NCI-H1436 treated with DMSO at 0.1 percent for 48 hours (cell line): ENCODE measurements around the gene TNFRSF1A.
"Not testable (repeated sequence)": the region's sequence is repeated elsewhere in the genome, so short reads cannot be mapped to it uniquely, and the experiment has no call there.

Source experiments
- DNase-seq: peaks from one replicate; lab custom pipeline; 2025; lab: John Stamatoyannopoulos, UW

TNFRSF1A gene

GRCh38 chr12:6302621-6303020 is 39.3 kb downstream of the TNFRSF1A start:
- DNase-seq = no peak

DNA sequence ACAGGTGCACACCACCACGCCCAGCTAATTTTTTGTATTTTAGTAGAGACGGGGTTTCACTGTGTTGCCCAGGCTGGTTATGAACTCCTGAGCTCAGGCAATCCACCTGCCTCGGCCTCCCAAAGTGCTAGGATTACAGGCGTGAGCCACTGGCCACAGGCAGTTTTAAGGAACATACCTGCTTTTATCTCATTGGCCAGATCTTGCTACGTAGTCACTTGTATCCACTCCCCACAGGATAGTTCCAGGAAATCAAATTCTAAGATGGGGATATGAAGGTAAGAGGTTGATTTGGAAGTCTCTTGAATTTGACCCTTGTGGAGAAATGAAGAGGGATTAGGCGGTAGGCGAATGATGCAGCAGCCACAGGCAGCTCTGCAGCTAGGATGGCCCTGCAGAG is 40.2 kb downstream of the TNFRSF1A start:
- no peak for DNase-seq

- DNase-seq = no peak
Observed at GRCh38 chr12:6297170-6297569, 44.7 kb downstream of the TNFRSF1A start.

DNA sequence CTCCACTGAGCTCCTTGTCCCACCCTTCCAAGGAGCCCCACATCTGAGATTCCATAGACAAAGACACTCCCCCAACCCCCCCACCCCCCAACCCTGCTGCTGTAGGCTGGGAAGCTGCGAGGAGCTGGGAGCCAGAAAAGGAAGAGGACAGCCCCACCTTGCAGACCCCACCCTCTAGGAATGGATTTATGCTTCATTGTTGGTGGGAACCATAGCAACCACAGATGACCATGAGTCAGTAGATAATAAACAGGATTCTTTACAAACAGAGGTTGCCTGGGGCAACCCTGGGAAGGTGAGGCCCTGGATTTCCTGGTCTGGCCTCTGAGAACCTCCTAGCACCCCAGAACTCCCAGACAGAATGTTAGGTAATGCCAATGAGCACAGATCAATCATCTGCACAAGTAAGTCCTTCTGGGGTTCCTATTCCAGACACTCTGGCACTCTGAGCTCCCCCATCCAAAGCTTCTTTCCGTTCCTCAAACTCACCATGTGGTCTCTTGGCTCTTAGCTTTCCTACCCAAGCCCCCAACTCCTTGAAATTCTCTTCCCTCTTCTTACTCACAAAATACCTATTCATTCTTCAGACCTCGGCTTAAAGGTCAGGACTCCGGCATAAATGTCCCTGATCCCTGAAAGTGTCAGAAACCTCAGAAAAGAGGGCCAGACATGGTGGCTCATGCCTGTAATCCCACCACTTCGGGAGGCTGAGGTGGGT is 46.6 kb downstream of the TNFRSF1A start:
- DNase-seq = no peak

DNA sequence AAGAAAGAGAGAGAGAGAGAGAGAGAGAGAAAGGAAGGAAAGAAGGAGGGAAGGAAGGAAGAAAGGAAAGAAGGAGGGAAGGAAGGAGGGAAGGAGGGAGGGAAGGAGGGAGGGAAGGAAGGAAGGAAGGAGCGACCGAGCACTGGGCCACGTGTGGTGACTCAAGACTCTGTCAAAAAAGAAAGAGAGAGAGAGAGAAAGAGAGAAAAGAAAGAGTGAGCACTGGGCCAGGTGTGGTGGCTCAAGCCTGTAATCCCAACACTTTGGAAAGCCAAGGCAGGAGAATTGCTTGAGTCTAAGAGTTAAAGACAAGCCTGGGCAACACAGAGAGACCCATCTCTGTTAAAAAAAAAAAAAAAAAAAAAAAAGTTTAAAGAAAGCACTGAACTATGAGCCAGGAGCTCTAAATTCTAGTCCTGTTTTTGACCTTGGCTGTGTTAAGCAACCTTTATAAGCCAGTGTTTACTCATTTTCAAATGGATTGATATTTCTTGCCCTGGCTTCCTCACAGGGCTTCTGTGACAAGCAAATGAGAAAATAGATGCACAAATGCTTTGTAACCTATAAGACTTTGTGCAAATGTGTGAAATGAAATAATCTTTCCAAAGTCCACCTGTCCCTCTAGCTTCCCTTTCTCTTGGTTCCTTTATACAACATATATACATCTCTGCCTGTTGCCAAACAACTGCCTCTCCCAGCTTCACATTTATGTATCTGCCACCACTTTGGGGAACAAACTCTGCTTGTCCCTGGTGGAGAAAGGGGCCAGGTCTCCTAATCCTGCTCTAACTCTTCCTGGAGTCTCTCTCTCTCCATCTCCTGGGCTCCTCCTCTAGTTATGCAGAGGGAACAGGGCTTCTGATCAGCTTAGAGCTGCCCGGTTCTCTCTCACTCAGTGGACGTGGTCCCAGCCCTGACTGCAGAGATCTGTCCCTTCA is 47.5 kb downstream of the TNFRSF1A start:
- no peak for DNase-seq

DNA sequence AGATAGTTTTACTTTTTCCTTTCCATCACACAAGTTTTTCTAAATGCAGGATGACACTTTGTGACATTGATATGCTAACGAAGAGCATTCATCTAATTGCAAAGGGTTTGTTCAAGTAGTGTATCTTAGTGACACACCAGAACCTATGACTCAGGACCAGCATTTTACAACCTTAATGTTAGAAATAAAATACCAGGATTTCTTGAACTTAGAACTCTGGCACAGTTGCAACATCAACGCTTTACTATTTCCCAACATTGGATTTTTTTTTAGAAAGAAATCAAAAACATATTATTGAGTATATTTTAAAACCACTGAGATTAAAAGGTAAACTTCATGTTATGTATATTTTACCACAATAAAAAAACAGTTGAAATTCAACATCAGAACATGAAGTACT is 49.3 kb downstream of the TNFRSF1A start:
- no peak for DNase-seq

GRCh38 chr12:6289906-6290305 is 52.0 kb downstream of the TNFRSF1A start:
- DNase-seq = not testable (repeated sequence)

GRCh38 chr12:6289081-6289480 is 52.8 kb downstream of the TNFRSF1A start:
- DNase-seq = not testable (repeated sequence)

DNA sequence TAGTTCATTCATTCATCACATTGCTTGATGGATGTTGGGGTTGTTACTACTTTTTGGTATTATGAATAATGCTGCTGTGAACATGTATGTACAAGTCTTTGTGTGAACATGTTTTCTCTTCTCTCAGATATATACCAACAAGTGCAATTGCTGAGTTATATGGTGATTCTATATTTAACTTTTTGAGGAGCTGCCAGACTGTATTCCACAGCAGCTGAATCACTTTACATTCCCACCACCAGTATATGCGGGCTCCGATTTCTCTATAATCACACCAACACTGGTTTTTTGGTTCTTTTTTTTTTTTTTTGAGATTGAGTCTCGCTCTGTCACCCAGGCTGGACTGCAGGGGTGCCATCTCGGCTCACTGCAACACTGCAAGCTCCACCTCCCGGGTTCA is 53.6 kb downstream of the TNFRSF1A start:
- DNase-seq = no peak

GRCh38 chr12:6285532-6286306 is 56.2 kb downstream of the TNFRSF1A start:
- no peak for DNase-seq

DNA sequence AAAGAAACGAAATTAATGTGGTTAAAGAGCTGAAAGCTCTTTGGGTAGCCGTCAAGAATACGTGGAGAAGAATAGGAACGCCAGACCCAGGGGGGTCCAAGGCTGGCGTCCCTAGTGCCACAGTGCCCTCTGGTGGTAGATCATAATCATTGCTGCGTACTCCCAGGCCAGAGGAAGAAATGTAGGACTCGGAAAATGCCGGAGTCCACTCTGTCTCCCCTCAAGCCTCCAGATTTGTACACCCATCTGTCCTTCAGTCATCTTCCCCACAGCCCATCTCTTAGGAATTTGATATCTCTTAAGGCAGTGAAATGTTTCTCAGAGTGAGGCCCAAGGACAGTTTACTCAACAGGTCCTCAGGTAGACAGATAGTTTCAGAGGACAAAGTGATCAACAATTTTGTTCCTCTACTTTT is 56.8 kb downstream of the TNFRSF1A start:
- no peak for DNase-seq

GRCh38 chr12:6284273-6284672 is 57.6 kb downstream of the TNFRSF1A start:
- no peak for DNase-seq

DNA sequence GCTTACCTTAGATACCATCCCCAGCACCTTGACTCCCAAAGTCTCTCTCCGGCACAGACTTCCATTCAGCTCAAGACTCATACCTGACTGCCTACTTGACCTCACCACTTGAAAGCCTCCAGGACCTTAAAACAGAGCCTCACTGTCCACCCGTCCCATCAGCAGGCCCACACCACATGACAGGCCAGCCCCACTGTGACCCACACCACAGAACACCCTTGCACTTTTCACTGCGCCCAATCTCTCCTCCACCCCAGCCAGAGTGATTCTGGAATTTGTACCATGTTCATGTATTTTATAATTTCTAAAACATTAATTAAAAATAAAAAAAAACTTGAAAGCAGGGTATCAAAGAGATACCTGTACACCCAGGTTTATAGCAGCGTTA is 59.4 kb downstream of the TNFRSF1A start:
- DNase-seq = no peak

DNA sequence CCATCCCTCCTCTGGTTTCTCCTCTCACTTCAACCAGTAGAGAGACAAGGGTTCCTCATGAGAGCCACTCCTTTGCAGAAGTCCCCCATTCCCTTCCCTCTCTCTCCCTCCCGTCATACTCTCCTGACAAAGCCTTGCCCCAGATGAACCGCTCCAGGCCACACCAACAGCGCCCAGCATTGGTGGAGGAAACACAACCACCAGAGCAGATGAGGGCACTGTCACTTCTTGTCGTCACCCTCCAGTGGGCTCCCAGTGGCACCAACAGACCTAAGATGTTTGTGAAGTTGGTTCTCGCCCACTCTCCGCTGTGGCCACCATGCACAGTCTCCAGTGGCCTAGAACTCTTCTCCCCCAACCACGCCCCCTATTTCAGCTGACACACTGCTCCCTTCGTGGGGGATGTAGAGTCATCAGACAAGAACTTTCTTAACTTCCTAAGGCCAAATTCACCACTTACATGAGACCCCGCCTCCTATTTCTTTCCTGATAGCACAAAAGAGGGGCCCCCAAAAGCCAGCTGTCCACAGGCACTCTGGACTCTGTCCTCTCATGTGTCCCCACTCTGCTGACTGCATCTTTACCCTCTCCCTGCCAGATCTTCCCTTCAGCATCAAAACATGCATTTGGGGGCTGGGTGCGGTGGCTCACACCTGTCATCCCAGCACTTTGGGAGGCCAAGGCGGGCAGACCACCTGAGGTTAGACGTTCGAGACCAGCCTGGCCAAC is 60.6 kb downstream of the TNFRSF1A start:
- no peak for DNase-seq

- DNase-seq = no peak
Observed at GRCh38 chr12:6280672-6281071, 61.2 kb downstream of the TNFRSF1A start.

DNA sequence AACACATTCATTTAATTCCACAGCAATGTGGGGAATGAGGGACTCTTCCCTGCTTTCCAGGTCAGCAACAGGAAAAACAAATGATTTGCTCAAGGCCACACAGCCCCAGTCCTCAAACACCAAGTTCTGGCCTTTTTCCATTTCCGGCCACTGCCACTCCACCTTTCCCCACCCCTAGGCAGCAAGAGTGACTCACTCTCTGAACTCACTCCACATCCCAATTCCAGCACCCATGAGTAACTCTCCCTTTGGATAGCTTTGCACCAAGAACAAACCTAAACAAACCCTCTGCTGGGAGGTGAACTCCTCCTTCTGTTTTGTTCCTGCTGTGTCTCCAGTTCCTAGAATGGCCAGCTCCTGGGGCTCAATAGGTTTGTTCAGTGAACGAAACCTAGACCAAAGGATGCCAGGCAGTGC is 61.8 kb downstream of the TNFRSF1A start:
- no peak for DNase-seq

DNA sequence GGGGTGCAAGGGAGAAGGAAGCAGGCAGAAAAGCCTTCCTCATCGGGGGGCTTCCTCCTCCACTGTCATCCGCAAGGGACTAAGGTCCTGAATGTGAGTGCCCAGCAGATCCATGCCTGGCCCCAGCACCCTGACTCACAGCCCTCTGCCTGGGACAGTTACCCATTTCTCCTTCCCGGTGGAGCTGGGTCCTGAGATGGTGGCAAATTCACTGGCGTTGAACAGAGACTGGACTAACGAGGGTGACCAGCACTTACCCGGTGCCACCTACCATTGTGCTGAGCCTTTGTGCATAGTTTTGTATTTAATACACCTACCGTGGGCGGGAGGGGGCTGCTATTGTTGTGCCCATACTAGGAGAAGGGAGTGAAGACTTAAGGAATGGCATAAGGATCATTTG is 62.2 kb downstream of the TNFRSF1A start:
- DNase-seq = no peak

GRCh38 chr12:6279256-6279628 is 62.6 kb downstream of the TNFRSF1A start:
- no peak for DNase-seq
